AG10803 (cell line): ENCODE measurements around the gene SSNA1.

Source experiments
- DNase-seq: peaks from one replicate; pipeline ENCODE4 v3.0.0; 2010; ENCODE audit warnings: low read depth
- H3K4me3 ChIP-seq: 2 replicates; pipeline ENCODE4 v1.5.1; 2011; ENCODE audit warnings: mild to moderate bottlenecking, low read length, control low read depth
- CTCF ChIP-seq: conservative IDR thresholded peaks from 2 replicates; pipeline ENCODE4 v1.5.1; 2011; ENCODE audit warnings: mild to moderate bottlenecking, low read length, control low read depth, inconsistent platforms

Gene SSNA1

DNA sequence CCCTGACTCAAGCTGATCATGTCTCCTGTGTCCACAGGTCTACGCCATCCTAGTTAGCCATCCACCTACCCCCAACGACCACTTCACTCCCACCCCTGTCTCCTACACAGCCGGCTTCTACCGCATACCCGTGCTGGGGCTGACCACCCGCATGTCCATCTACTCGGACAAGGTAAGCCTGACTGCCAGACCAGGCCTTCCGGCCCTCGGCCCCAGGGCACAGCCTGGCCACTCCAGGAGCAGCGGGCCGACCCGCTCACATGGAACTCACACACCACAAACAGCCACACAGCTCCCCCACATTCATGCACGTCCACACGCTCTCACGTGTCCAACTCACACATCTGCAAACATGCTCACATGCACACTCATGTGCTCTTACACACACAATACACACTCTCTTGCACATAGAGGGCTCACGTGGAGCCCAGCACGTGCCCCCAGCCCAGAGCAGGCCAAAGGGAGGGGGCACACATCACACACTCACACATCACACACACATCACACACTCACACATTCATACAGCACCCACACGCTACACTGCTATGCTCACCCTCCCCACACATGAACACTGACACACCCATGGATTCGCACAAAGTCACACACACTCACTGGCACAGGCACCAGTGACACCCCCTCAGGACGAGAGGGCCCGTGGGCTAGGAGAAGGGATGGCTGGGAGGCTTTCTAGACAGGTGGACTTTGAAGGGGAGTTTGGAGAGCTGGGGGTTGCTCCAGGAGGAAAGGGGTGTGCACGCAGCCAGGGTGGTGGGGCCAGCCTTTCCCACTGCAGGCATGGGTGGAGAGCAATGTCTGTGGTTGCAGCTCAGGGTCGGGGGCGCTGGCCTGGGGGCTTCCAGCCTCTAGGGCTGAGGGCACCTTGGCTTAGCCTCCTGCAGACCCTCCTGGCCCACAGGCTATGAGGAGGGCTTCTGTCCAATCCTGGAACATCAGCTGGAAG lies 46.2 kb upstream of the SSNA1 start:
- no peak for TF ChIP-seq CTCF

GRCh38 chr9:137143459-137143858 lies 45.0 kb upstream of the SSNA1 start:
- no peak for DNase-seq
- no peak for TF ChIP-seq CTCF
- H3K4me3 ChIP-seq = no peak overlapping the region

More for the DNA sequence above, 46.2 kb upstream of the SSNA1 start:
- H3K4me3 ChIP-seq = no peak overlapping the region
- no peak for DNase-seq

DNA sequence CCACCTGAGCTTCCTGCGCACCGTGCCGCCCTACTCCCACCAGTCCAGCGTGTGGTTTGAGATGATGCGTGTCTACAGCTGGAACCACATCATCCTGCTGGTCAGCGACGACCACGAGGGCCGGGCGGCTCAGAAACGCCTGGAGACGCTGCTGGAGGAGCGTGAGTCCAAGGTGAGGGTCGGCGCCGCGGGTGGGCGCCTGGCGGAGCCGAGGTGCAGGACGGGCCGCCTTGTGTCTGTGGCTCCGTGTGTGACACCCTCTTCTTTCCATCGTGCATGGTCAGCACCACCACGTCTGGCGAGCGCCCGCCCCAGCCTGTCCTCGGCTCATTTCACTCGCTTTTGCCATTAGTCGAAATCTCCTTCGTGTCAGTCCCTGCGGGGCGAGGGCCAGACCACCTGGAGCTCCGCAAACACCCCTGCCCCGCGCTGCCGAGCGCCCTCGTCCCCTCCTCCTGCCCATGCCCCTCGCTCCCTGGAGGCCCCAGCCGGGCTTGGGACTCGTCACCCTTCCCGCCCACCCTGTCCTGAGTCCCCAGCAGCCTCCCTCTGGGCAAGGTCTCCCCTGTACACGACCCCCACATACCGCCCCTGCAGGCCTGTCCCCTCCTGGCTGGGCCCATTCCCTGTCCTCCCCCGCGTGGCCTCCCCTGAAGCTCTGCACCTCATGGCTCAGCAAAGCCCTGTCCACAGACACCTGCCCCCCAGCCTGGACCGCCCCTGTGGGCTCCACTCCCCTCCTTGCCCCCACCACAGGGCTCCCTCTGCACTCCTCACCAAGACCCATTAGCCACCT lies 42.5 kb upstream of the SSNA1 start:
- H3K4me3 ChIP-seq = no peak overlapping the region
- TF ChIP-seq CTCF = no peak
- DNase-seq = no peak

DNA sequence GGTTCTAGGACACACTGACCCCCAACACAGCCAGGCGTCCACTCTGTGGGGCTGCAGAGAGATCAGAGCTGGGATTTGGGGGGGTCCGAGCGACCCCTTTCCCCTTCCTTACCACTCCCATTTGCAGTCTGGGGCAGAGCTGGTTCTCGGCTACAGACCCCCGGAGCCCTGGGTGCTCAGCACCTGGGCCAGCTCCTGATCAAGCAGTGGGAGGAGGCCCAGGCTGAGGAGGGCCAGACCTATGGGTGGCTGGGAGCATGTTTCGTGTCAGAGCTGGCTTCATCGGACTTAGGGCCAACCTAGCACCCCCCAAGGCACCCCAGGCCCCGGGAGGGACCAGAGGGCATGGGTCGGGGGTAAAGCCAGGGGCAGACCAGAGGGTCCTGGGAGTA lies 42.0 kb upstream of the SSNA1 start:
- no peak overlapping the region for H3K4me3 ChIP-seq
- DNase-seq = no peak
- TF ChIP-seq CTCF = no peak

- TF ChIP-seq CTCF = no peak
- H3K4me3 ChIP-seq = no peak overlapping the region
- no peak for DNase-seq
These were observed 41.2 kb upstream of the SSNA1 start for GRCh38 chr9:137147091-137147792.

- no peak for DNase-seq
- no peak for TF ChIP-seq CTCF
- H3K4me3 ChIP-seq = no peak overlapping the region
These were observed 40.7 kb upstream of the SSNA1 start for GRCh38 chr9:137147793-137148160.
